ENCODE results near the gene SMYD1. TPM values are rescaled to one million over a fixed set of nuclear protein-coding genes. Genes with fewer than 3 reads are reported as not detected.

The SMYD1 gene
- total RNA-seq, 1 experiment from 2014 or later = not detected

Other genes starting within 250 kb of the SMYD1 start
- gene RGPD2, start 242.0 kb upstream of the SMYD1 start, total RNA-seq (2014; rRNA removed; shearing (Covaris generic)) = not detected in 2 replicates
- gene RNU2-63P, start 51.3 kb upstream of the SMYD1 start, total RNA-seq (2014; rRNA removed; shearing (Covaris generic)) = not detected in 2 replicates
- 16.4 and 19.6 TPM in 2 replicates for gene KRCC1, start 12.0 kb upstream of the SMYD1 start, total RNA-seq (2014; rRNA removed; shearing (Covaris generic))
- gene FABP1, start 60.2 kb downstream of the SMYD1 start, total RNA-seq (2014; rRNA removed; shearing (Covaris generic)) = not detected in 2 replicates
- gene THNSL2, start 102.5 kb downstream of the SMYD1 start, total RNA-seq (2014; rRNA removed; shearing (Covaris generic)) = not detected in 2 replicates